Measurements from ENCODE around the gene EXOC6B.
A peak's percentile ranks its signal among the peaks of the same experiment; 100 is the strongest.

The EXOC6B gene

DNA sequence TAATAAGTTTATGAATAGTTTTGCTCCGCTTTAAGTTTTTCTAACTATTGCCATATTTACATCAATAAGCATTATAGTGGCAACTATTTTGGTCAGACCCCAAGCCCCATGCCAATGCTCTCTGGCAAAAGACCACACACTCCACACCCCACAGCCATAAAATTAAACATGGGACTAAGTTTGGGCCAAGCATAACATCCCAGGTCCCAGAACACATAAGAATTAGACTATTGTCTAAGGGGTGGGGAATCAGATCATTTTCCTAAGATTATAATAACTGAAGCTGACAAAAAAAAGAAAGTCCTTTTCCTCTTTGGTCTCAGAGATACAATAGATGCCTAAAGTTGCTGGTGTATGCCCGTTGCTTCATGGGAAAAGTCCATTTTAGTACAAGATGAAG lies 46.3 kb downstream of the EXOC6B start:
- H3K4me3 ChIP-seq (ENCODE audit: low read length) = no peak overlapping the region
- TF ChIP-seq, protein P1, sequence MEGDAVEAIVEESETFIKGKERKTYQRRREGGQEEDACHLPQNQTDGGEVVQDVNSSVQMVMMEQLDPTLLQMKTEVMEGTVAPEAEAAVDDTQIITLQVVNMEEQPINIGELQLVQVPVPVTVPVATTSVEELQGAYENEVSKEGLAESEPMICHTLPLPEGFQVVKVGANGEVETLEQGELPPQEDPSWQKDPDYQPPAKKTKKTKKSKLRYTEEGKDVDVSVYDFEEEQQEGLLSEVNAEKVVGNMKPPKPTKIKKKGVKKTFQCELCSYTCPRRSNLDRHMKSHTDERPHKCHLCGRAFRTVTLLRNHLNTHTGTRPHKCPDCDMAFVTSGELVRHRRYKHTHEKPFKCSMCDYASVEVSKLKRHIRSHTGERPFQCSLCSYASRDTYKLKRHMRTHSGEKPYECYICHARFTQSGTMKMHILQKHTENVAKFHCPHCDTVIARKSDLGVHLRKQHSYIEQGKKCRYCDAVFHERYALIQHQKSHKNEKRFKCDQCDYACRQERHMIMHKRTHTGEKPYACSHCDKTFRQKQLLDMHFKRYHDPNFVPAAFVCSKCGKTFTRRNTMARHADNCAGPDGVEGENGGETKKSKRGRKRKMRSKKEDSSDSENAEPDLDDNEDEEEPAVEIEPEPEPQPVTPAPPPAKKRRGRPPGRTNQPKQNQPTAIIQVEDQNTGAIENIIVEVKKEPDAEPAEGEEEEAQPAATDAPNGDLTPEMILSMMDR (conservative IDR thresholded peaks at IDR 0.05; ENCODE audit: low read length) = no peak
- DNase-seq (ENCODE audit: low read depth) = no peak

DNA sequence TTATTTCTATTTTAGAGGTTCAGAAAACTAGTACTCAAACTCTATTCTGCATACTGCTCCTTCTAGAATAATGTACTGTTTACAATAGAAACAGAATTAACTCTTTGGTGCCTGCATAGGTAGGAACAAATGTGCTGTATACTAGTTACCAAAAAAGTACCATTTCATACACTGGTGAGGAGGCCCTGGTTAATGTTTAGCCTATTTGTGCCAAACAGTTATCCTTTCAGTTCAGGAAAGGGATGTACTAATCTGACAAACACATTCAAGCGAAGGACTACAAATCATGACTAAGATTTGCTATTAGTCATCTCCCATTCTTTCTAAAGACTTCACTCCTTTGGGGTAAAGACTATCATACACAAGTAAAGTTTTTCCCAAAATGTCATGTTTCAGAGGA lies 47.4 kb downstream of the EXOC6B start:
- no peak overlapping the region for H3K4me3 ChIP-seq (ENCODE audit: low read length)
- TF ChIP-seq, protein P1 (conservative IDR thresholded peaks at IDR 0.05; ENCODE audit: low read length) = no peak
- DNase-seq (ENCODE audit: low read depth) = peak; percentile 22

DNA sequence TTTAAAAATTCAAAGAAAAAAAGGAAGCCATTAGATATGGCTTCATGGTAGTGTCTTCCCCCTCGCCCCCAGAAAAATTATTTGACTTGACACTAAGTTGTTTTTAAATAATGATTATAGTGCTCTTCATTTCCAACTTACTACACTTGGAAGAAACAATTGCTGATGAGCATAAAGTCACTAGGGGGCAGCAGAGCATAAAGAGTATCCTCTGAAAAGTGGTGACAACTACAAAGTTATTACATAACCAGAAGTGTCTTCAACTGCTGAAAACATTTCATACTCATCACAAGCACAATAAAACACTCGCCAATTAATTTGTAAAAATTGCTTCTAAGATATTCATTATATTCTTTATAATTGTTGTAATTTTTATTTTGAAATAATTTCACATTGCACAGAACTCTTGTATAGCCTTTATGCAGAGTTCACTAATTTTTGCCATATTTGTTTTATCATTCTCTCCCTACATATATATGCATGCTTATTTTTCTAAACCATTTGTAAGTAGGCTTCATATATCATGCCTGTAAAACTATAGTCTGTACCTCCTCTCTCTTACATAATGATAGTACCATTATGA lies 54.9 kb downstream of the EXOC6B start:
- peak; percentile 69 for DNase-seq (ENCODE audit: low read depth)
- TF ChIP-seq, protein P1 (conservative IDR thresholded peaks at IDR 0.05; ENCODE audit: low read length) = peak; percentile 85
- no peak overlapping the region for H3K4me3 ChIP-seq (ENCODE audit: low read length)

DNA sequence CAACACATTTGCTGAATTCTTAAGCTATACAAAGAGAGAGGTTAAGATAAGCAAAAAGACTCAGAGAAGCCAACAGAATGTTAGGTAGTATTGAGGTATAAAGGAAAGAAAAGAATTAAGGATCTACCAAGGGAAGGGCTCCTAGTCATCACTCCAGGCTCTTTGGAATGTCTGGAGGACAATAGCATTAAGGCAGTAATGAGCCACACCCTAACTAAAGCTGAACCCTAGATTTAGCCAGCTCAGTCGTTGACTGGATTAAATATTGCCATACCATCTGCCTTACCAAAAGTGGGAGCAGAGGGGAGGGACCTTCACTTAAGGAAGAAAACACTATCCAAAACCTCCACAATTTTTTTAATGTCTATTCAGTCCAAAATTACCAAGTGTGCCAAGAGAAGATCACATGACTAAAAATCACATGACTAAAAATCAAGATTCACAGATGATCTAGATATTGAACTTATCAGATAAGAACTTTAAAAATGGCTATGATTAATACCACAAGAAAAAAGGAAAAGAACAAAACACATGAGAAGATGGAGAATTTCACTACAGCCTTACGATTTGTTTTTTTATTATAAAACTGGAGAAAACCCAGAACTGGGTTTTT lies 59.7 kb downstream of the EXOC6B start:
- TF ChIP-seq, protein P1 (conservative IDR thresholded peaks at IDR 0.05; ENCODE audit: low read length) = no peak
- peak; percentile 12 for DNase-seq (ENCODE audit: low read depth)

DNA sequence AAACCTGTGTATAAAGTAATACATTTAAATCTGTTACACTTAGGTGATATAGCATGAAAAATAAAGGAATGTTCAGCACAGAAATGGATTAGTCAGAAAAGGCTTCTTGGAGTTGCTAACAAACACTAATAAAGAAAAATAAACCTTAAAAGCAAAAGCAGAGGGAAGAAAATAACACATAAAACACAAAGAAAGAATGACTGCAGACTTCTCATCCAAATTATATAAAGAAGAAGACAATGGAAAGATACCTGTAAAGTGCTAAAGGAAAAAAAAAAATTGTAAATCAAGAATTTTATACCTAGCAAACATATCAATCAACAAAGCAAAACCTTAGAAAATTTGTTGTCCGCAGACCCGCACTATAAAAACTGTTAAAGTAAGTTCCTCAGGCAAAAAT lies 63.6 kb downstream of the EXOC6B start:
- H3K4me3 ChIP-seq (ENCODE audit: low read length) = no peak overlapping the region
- no peak for DNase-seq (ENCODE audit: low read depth)
- TF ChIP-seq, protein P1 (conservative IDR thresholded peaks at IDR 0.05; ENCODE audit: low read length) = no peak

More for the DNA sequence above, 59.7 kb downstream of the EXOC6B start:
- no peak overlapping the region for H3K4me3 ChIP-seq (ENCODE audit: low read length)

DNA sequence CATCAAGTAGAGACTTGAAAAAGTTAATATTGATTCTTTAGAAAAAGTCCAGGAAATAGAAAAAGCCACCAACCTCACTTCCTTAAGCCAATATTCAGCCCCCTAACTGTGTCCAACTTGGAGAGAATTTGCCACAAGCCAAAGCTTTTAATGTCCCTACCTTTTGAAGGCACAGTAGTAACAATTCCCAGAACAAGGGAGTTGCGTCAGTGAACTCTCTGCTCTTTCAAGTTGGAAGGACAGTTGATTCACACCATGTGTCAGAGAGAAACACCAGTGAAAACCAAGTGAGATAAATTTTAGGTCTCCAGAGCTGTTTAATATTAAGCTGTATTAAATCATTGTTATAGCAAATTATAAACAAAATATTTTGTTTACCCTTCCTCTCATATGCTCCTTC lies 66.1 kb downstream of the EXOC6B start:
- H3K4me3 ChIP-seq (ENCODE audit: low read length) = no peak overlapping the region
- TF ChIP-seq, protein P1 (conservative IDR thresholded peaks at IDR 0.05; ENCODE audit: low read length) = no peak
- DNase-seq (ENCODE audit: low read depth) = no peak

DNA sequence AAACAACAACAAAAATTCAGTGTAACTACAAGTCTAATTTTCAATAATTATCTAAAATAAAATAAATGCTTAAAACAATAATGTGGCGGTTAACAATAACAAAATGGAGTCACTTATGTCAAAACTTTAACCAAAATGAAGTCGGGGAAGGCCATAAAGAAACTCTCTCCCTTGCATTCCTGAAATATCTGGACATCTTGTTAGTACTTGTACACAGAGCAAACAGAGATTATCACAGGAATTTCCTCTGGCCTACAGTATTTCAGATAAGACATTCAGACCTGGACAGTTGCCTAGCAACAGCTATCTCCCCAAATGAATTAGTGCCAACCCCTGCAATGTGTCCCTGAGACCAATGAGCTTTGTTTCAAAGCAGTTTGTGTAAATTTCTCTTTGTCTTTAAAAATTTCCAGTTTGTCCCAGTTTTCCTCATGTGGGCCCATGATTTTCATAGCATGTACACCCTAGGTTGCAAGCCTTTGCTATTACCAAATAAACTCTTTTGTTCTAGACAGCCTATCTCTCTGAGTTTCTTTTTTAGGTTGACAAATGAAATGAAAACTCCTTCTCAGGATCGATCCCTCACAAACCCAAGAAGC lies 68.6 kb downstream of the EXOC6B start:
- DNase-seq (ENCODE audit: low read depth) = peak; percentile 16
- no peak overlapping the region for H3K4me3 ChIP-seq (ENCODE audit: low read length)
- TF ChIP-seq, protein P1 (conservative IDR thresholded peaks at IDR 0.05; ENCODE audit: low read length) = no peak

Measured in AG10803 (cell line).